Keratinocyte (primary cell): ENCODE data around the gene BPGM. TPM values are rescaled to one million over a fixed set of nuclear protein-coding genes. Genes with fewer than 3 reads are reported as not detected.

Experiments used
- DNase-seq: peaks from one replicate; pipeline ENCODE4 v3.0.0-alpha.2; 2011; ENCODE audit warnings: low read depth, missing footprints, low spot score
- FAIRE-seq: peaks from 2 replicates; lab custom pipeline; 2011; peaks lifted over from hg19 to GRCh38; lab: Jason Lieb, UNC
- H2AFZ ChIP-seq: 2 replicates; pipeline ENCODE4 v1.6.0; 2012; ENCODE audit warnings: low read length, control low read depth, inconsistent platforms; ENCODE audit not compliant: control insufficient read depth
- H3K27ac ChIP-seq: 2 replicates; pipeline ENCODE4 v1.5.1; 2011; ENCODE audit warnings: low read length; ENCODE audit not compliant: control insufficient read depth, insufficient read depth
- H3K27me3 ChIP-seq: 3 replicates; pipeline ENCODE4 v1.6.0; 2011; ENCODE audit warnings: low read length; ENCODE audit not compliant: control insufficient read depth, insufficient read depth; ENCODE audit errors: extremely low read depth
- H3K36me3 ChIP-seq, 2 experiments: 2 replicates in 1 of 2; 3 replicates in 1 of 2; pipeline ENCODE4 v1.5.1; 2011; ENCODE audit warnings: low read length in 2 of 2, mild to moderate bottlenecking in 1 of 2; ENCODE audit not compliant: control insufficient read depth in 2 of 2, insufficient read depth in 2 of 2; ENCODE audit errors: extremely low read depth in 1 of 2
- H3K4me1 ChIP-seq: 3 replicates; pipeline ENCODE4 v1.5.1; 2011; ENCODE audit warnings: low read length; ENCODE audit not compliant: control insufficient read depth, insufficient read depth; ENCODE audit errors: extremely low read depth
- H3K4me2 ChIP-seq: 3 replicates; pipeline ENCODE4 v1.6.0; 2011; ENCODE audit warnings: low read depth, low read length; ENCODE audit not compliant: control insufficient read depth, insufficient read depth; ENCODE audit errors: extremely low read depth
- H3K4me3 ChIP-seq, 3 experiments: fragments of 200-600 bp in 1 of 3; sonication (generic) in 1 of 3; 2 replicates in 2 of 3; 3 replicates in 1 of 3; pipeline ENCODE4 v1.5.1; 2011 to 2016; ENCODE audit warnings: low read length in 3 of 3, mild to moderate bottlenecking in 3 of 3, control low read depth in 2 of 3, inconsistent platforms in 1 of 3, low read depth in 1 of 3, mixed read lengths in 1 of 3, mixed run types in 1 of 3, moderate library complexity in 1 of 3; ENCODE audit not compliant: control insufficient read depth in 2 of 3, insufficient read depth in 2 of 3; ENCODE audit errors: extremely low read depth in 1 of 3
- H3K79me2 ChIP-seq: 2 replicates; pipeline ENCODE4 v1.6.0; 2012; ENCODE audit warnings: low read length; ENCODE audit not compliant: control insufficient read depth, insufficient read depth
- H3K9ac ChIP-seq: 3 replicates; pipeline ENCODE4 v1.6.0; 2011; ENCODE audit warnings: low read length; ENCODE audit not compliant: control insufficient read depth, insufficient read depth; ENCODE audit errors: extremely low read depth
- H3K9me1 ChIP-seq: 3 replicates; pipeline ENCODE4 v1.6.0; 2011; ENCODE audit warnings: low read length; ENCODE audit not compliant: control insufficient read depth, insufficient read depth; ENCODE audit errors: extremely low read depth
- H3K9me3 ChIP-seq: 2 replicates; pipeline ENCODE4 v1.5.1; 2012; ENCODE audit warnings: low read depth, low read length; ENCODE audit not compliant: control insufficient read depth
- H4K20me1 ChIP-seq: 3 replicates; pipeline ENCODE4 v1.6.0; 2011; ENCODE audit warnings: low read length; ENCODE audit not compliant: control insufficient read depth, insufficient read depth; ENCODE audit errors: extremely low read depth
- CTCF ChIP-seq, 3 experiments: IDR thresholded peaks in 1 of 3; conservative IDR thresholded peaks in 1 of 3; optimal IDR thresholded peaks in 1 of 3; 2 replicates in 2 of 3; 3 replicates in 1 of 3; pipeline versions ENCODE3 to v1.5.1; 2011; ENCODE audit warnings: low read length in 3 of 3, mild to moderate bottlenecking in 3 of 3, moderate library complexity in 2 of 3, control low read depth in 1 of 3, inconsistent platforms in 1 of 3; ENCODE audit not compliant: insufficient read depth in 2 of 3; ENCODE audit errors: extremely low read depth in 1 of 3
- EZH2 ChIP-seq: IDR thresholded peaks from one replicate; pipeline ENCODE4 v1.6.1; 2012; ENCODE audit warnings: inconsistent platforms, mild to moderate bottlenecking, low read length, moderate library complexity
- dilution Hi-C: fragments of 300-500 bp; cut with MboI; formaldehyde crosslinking; loops from one replicate; pipeline ENCODE4 v1.7.0; 2020; ENCODE audit warnings: low sequenced_read_pairs; ENCODE audit not compliant: extremely low pct_ligation_motif_present
- polyA plus RNA-seq, 5 experiments: library from polyadenylated mRNA; depleted of rRNA in 3 of 5; stranded (reverse) in 3 of 5; stranded (forward) in 1 of 5; unstranded in 1 of 5; fragments of >200 nt; gene quantifications; 1 replicate in 1 of 5; 2 replicates in 3 of 5; 3 replicates in 1 of 5; pipeline versions ENCODE4 v1.2.1 to v1.2.3, GENCODE V29; 2011 to 2012; ENCODE audit warnings: missing spikeins in 2 of 5, low read depth in 1 of 5, low replicate concordance in 1 of 5

The BPGM gene
- polyA plus RNA-seq, 1 donor (not counting 4 experiments of a cell fraction or from before 2014, with no cell fraction given) = 31.2 TPM

GRCh38 chr7:134726581-134726980 is 79.9 kb downstream of the BPGM start:
- Histone ChIP-seq H3K4me2 (no peak overlapping the region), H3K4me1 (no peaks in the 10 kb centered on the region), H3K4me3 (no peak overlapping the region), H3K9me1 (no peaks in the 10 kb centered on the region), H3K9ac (no peak overlapping the region), H4K20me1 (no peaks in the 10 kb centered on the region), H3K27me3 (no peaks in the 10 kb centered on the region), H3K27ac (no peak overlapping the region), H3K9me3 (no peaks in the 10 kb centered on the region), H3K36me3 (no peaks in the 10 kb centered on the region), H2AFZ (no peak overlapping the region), H3K79me2 (no peaks in the 10 kb centered on the region)
- dilution Hi-C loops = no loop called here
- FAIRE-seq = no peak
- no peak for DNase-seq
- TF ChIP-seq EZH2 (no peak), CTCF (optimal IDR thresholded peaks at IDR 0.05 in 1 of 3, IDR thresholded peaks at IDR 0.05 in 1 of 3, conservative IDR thresholded peaks at IDR 0.05 in 1 of 3; ENCODE audit: extremely low read depth in 1 of 3, insufficient read depth in 2 of 3, low read length in 3 of 3) (no peak)

GRCh38 chr7:134727711-134728110 is 81.1 kb downstream of the BPGM start:
- Histone ChIP-seq H3K4me3 (no peak overlapping the region), H3K9me3 (no peaks in the 10 kb centered on the region), H3K27me3 (no peaks in the 10 kb centered on the region), H2AFZ (no peak overlapping the region), H3K4me1 (no peaks in the 10 kb centered on the region), H3K4me2 (no peak overlapping the region), H3K36me3 (no peaks in the 10 kb centered on the region), H3K9ac (no peak overlapping the region), H3K9me1 (no peaks in the 10 kb centered on the region), H3K27ac (no peak overlapping the region), H3K79me2 (no peaks in the 10 kb centered on the region), H4K20me1 (no peaks in the 10 kb centered on the region)
- dilution Hi-C loops = no loop called here
- no peak for DNase-seq
- TF ChIP-seq CTCF (optimal IDR thresholded peaks at IDR 0.05 in 1 of 3, IDR thresholded peaks at IDR 0.05 in 1 of 3, conservative IDR thresholded peaks at IDR 0.05 in 1 of 3; ENCODE audit: extremely low read depth in 1 of 3, insufficient read depth in 2 of 3, low read length in 3 of 3) = no peak
- TF ChIP-seq EZH2 = no peak
- no peak for FAIRE-seq

Other genes starting within 250 kb of the BPGM start
- 139 to 153 TPM (median 148 TPM) in 3 replicates for gene AKR1B1, start 187.8 kb upstream of the BPGM start, polyA plus RNA-seq
- 2.7 to 22.5 TPM (median 13.2 TPM) in 3 replicates for gene AKR1B10, start 119.3 kb upstream of the BPGM start, polyA plus RNA-seq
- 0.15 to 0.48 TPM (median 0.28 TPM) in 3 replicates for gene AKR1B15, start 97.7 kb upstream of the BPGM start, polyA plus RNA-seq
- gene CALD1, start 132.8 kb downstream of the BPGM start, polyA plus RNA-seq = 169 to 229 TPM (median 198 TPM) in 3 replicates